GM19395 (cell line): ENCODE measurements around the gene TSC2.
"Not testable (repeated sequence)": the region's sequence is repeated elsewhere in the genome, so short reads cannot be mapped to it uniquely, and the experiment has no call there.

Experiments
- ATAC-seq: cut with Tn5 transposase; IDR thresholded peaks from one replicate; pipeline ENCODE4 v1.9.1; 2021; ENCODE audit warnings: mild to moderate bottlenecking, moderate library complexity; ENCODE audit not compliant: unreplicated experiment

TSC2 gene

DNA sequence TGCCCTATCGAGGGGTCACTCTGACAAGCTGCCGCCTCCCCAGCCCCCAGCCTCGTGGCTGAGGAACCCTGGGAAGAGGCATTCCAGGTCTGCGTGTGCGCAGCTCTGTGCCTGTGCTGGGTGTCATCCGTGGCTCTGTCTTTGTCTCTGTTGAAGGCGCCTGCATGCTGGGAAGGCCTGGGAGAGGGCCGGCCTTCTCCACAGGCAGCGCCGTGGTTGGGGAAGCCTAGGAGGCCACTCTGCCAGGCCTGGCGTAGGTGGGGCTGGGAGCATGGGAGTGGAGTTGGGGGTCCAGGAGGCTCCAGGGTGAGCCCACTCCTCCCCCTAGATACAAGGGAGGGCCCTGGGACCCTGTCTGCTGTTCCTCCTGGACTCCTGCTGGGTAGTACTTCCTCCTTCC, 17.7 kb upstream of the TSC2 start:
- no peak for ATAC-seq

DNA sequence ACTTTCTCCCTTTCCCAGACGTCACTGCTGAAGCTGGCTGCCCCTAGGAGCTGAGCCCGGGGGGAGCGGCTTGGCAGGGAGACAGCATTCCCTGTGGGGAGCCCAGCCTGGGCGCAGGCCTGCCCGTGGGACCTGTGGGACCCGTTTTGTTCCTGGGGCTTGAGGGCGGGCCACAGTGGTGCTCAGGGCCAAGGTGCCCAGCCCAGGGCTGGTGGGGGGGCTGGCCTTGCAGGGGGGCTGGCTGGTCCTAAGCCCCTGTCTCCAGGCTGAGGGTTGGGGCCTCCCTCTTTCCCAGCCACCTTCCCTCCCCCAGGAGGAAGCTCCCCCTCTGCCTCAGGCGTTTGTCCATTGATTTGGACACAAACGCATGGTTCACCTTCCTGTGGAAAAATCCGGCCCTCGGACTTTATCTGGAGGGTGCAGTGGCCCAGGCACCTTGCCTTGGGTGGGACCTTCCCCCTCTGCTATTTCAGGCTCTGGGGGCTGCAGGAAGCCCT, 16.7 kb upstream of the TSC2 start:
- no peak for ATAC-seq

DNA sequence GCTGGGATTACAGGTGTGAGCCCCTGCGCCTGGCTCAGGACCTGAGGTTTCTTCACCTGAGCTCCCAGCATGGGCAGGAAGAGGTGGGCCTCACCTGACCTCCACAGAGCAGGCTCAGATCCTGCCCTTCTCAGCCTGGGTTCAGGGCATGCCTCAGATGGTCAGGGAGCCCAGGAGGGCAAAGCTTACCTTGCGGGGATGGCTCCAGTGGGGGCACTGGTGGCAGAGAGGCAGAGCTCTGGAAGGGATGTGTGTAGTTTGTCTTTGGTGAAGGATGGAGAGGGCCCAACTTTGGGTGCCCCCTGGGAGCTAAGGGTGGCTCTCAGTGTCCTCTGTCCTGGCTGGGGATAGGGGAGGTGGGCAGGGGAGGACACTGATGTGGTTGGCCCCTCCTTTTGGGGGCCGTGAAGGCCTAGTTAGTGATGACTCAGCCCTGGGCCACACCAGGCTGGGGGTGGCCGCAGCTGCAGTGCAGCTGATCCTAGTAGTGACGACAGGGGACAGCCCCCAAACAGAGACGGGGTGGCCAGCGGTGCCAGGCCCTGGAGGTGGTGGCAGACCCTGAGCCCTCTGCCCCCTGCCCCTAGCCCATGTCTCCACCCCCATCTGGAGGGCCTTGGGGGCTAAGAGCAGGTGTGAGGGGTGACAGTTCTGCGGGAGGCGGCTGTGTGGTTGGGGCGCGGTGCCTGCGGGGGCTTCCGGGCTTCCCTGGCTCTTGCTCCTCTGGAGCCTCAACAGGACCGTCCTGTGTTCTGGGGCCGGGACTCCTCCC, 15.3 kb upstream of the TSC2 start:
- ATAC-seq = no peak

DNA sequence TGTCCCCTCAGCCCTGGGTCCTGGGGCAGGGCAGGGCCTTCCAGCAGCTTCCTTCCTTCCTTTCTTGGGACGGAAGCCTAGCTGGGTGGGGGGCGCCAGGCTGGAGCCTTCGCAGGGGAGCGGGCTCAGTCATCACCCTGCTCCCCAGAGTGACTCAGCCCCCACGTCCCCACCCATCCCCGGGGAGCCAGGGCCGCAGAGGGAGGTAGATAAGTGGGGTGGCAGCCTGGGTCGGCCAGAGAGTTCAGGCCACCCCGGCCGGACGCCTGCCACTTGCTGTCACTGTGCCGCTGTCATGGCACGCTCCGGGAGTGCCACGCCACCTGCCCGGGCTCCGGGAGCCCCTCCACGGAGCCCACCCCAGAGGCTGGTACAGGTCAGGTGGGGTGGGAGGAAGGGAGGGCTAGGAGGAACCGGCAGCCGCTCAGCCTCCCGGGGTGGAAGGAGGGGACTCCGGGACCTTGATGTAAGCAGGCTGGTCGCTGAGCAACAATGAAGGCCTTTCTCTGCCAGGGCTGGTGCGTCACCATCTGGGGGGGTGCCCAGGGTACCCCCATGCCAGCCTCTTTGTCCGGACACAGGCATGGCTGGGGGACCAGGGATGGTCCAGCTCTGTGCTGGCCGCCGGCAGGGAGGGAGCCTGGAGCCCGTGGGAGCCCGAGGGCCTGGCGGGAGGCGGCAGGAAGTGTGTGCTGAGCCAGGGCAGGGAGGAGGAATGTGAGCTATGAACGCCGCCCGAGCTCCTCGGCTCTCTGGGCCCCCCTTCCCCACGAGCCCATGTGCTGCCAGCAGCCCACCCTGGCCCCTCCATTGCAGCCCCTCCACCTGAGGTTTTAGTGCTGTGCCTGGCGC, 14.5 kb upstream of the TSC2 start:
- ATAC-seq = no peak

GRCh38 chr16:2033909-2034695, 13.7 kb upstream of the TSC2 start:
- not testable (repeated sequence) for ATAC-seq

DNA sequence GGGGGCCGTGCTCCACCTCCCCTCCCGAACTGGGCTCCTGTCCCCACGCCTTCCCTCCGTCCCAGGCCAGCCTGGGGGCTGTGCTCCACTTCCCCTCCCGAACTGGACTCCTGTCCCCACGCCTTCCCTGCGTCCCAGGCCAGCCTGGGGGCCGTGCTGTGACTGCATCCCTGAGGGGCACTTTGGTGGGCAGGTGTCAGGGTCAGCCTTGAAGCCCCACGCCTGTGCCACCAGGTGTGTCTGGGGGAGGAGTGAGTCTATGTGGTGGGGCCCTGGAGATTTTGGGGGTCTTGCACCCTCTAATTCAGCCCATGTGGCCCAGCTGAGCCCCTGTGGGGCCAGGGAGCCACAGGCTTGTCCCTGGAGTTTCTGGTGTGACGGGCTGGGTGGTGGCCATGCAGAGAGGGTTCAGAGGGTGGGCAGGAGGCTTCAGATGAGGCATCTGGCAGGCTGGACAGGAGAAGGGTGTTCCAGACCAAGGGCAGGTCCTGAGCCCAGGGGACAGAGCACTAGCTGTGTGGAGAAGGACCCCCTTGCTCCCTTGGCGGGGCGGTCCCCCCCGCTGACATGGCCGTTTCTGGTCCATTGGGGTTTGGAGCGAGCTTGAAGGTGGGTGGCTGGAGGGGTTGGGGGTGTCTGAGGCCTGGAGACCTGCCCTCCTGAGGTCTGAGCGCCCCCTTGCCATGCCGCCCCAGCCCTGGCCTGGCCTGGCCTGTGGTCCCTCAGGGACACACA, 12.9 kb upstream of the TSC2 start:
- no peak for ATAC-seq

- no peak for ATAC-seq
Measured at GRCh38 chr16:2035431-2036199, 12.2 kb upstream of the TSC2 start.

- no peak for ATAC-seq
Measured at GRCh38 chr16:2036200-2036966, 11.4 kb upstream of the TSC2 start.

DNA sequence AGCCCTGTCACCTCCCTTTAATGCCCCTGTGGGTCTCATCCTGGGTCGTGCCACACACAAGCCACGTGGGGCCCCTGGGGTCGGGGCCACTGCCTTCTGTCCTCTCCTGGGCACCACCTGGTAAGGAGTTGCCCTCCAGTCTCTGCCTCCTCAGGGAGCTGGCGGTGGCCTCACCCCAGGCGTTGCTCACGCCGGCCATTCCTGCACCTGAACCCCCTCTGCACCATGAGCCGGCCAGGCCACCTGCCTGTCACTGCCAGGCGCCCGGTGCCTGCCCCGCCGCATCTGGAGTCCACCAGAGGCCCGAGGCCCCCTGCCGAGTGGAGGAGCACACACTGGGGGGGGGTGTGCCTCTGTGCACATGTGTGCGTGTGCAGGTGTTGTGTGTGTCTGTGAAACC, 10.7 kb upstream of the TSC2 start:
- ATAC-seq = no peak

DNA sequence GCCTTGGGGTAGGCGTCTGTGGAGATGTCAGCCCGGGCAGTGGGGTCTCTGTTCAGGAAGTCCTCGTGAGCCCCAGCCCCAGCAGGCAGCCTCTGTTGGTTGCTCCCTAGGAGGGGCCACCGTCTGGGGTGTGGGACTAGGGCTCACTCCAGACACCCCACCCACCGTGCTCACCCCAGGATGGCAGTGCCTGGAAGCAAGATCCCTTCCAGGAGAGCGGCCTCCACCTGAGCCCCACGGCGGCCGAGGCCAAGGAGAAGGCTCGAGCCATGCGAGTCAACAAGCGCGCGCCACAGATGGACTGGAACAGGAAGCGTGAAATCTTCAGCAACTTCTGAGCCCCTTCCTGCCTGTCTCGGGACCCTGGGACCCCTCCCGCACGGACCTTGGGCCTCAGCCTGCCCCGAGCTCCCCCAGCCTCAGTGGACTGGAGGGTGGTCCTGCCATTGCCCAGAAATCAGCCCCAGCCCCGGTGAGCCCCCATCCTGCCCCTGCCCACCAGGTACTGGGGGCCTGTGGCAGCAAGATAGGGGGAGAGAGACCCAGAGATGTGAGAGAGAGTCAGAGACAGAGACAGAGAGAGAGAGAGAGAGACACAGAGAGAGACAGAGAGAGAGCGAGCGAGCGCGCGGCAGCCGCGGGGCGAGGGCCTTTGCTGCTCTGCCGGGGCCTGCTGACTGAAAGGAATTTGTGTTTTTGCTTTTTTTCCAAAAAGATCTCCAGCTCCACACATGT, 10.0 kb upstream of the TSC2 start:
- ATAC-seq = no peak

DNA sequence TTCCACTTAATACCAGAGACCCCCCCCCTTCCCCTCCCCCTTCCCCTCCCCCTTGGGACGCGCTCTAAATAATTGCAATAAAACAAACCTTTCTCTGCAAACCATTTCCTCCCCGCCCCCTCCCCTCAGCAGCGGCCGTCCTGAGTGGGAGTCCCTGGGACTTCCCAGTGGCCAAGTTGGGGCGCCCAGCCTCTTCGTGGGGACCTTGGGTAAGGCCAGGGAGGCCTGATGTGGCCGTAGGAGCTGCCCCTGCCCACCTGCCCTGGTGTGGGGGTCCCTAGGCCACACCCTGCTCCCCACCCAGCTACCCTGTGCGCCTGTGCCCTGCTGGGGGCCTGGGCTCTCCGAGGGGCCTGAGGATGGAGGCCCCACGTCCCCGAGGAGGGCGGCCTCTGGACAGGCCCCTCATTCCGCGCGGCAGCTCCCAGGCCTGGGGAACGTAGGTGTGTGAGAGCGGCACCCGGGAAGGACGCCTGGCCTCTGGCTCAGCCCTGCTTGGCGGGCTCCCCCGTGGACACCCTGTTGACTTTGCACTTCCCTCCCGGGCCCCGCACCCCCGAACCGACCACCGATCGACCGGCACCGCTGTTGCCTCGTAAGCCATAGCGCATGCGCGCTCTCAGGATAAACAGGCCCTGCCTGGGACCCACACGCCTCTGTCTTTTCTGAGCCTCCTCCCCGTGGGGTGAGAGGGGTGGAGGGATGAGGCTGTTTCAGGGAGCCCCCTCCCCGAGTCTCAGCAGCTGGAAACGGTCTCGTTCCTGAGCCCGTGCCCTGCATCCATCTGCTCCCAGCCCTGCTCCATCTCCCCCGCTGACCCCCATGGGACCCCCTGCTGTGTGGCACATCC, 9.2 kb upstream of the TSC2 start:
- no peak for ATAC-seq

GRCh38 chr16:2039274-2040031, 8.3 kb upstream of the TSC2 start:
- no peak for ATAC-seq

GRCh38 chr16:2040041-2040786, 7.6 kb upstream of the TSC2 start:
- ATAC-seq = no peak

- ATAC-seq = no peak
Measured at GRCh38 chr16:2040787-2041522, 6.8 kb upstream of the TSC2 start.
